Right lobe of liver (tissue), 6 donors: ENCODE data around the gene PHF20. TPM values are rescaled to one million over a fixed set of nuclear protein-coding genes. Genes with fewer than 3 reads are reported as not detected.
"Not testable (repeated sequence)": the region's sequence is repeated elsewhere in the genome, so short reads cannot be mapped to it uniquely, and the experiment has no call there.

Source experiments
- ATAC-seq, 4 donors: fragments of 200-7000 bp; cut with Tn5 transposase; one replicate each; pipeline ENCODE4 v1.9.1; 2020; ENCODE audit warnings: mild to moderate bottlenecking in 4 of 4, moderate library complexity in 4 of 4
- DNase-seq, 3 donors: peaks; one replicate each; pipeline ENCODE4 v3.0.0-alpha.2; 2020
- H3K27ac ChIP-seq, 3 donors: fragments of 200-600 bp; one replicate each; pipeline ENCODE4 v1.8.0; 2022
- H3K27me3 ChIP-seq, 2 donors: fragments of 200-600 bp; one replicate each; pipeline ENCODE4 v1.8.0; 2022
- H3K36me3 ChIP-seq, 4 donors: fragments of 200-600 bp; sonication (generic) in 1 of 4; one replicate each; pipeline versions ENCODE4 v1.5.1 to v1.8.0; 2017 to 2022; ENCODE audit warnings: control low read depth in 1 of 4
- H3K4me1 ChIP-seq, 4 donors: fragments of 200-600 bp; sonication (generic) in 1 of 4; one replicate each; pipeline versions ENCODE4 v1.5.1 to v1.8.0; 2017 to 2022; ENCODE audit warnings: control low read depth in 1 of 4
- H3K4me3 ChIP-seq, 3 donors: fragments of 200-600 bp; one replicate each; pipeline ENCODE4 v1.8.0; 2022
- H3K9me3 ChIP-seq, 4 donors: fragments of 200-600 bp; sonication (generic) in 1 of 4; one replicate each; pipeline versions ENCODE4 v1.5.1 to v1.8.0; 2017 to 2022; ENCODE audit warnings: control low read depth in 1 of 4
- POLR2A ChIP-seq: fragments of 450-650 bp; IDR thresholded peaks from one replicate; pipeline ENCODE4 v1.6.1; 2017; ENCODE audit warnings: antibody characterized with exemption, mild to moderate bottlenecking
- WGBS: methylation state at CpG from one replicate; pipeline ENCODE4 v1.1.6; 2018; ENCODE audit warnings: low coverage, low lambda C conversion rate; ENCODE audit not compliant: insufficient coverage; ENCODE audit errors: missing lambda C conversion rate; 5-methylcytosine and 5-hydroxymethylcytosine counted together
- intact Hi-C, 2 donors: fragments of 100-400 bp; cut with DNase I; formaldehyde crosslinking; loops; one replicate each; pipeline versions ENCODE4 v1.11.2 to v1.14.1; 2022
- total RNA-seq, 6 experiments: library from RNA; depleted of rRNA in 2 of 6; stranded (reverse); fragments of >200 nt in 2 of 6; fragmentation: NEBNext Ultra II Directional in 3 of 6; extraction: Animal tissue kit (Norgen Biotek cat#: 25700) in 3 of 6; gene quantifications; one replicate each; pipeline versions ENCODE4 v1.1.0 to v1.2.4, GENCODE V29; 2016 to 2023
- TF ChIP-seq, protein P1 (sequence below), 4 donors: fragments of 200-600 bp in 3 of 4; fragments of 450-650 bp in 1 of 4; IDR thresholded peaks; one replicate each; pipeline versions ENCODE4 v1.5.1 to v1.8.0; 2016 to 2022; ENCODE audit warnings: antibody characterized with exemption in 4 of 4, mild to moderate bottlenecking in 2 of 4
- donor health status: DM: no; HTN: yes; CAD: no.
- donor health status: DM: no; HTN: no; CAD: no.
- donor health status: DM: no; HTN: no; CAD: no.
- donor health status: DM: no; HTN: yes; CAD: no.
- donor health status: DM: no; HTN: yes; CAD: no.

The PHF20 gene
- total RNA-seq, 6 experiments from 2014 or later: 9.3 to 16.7 (median 14.5) TPM

DNA sequence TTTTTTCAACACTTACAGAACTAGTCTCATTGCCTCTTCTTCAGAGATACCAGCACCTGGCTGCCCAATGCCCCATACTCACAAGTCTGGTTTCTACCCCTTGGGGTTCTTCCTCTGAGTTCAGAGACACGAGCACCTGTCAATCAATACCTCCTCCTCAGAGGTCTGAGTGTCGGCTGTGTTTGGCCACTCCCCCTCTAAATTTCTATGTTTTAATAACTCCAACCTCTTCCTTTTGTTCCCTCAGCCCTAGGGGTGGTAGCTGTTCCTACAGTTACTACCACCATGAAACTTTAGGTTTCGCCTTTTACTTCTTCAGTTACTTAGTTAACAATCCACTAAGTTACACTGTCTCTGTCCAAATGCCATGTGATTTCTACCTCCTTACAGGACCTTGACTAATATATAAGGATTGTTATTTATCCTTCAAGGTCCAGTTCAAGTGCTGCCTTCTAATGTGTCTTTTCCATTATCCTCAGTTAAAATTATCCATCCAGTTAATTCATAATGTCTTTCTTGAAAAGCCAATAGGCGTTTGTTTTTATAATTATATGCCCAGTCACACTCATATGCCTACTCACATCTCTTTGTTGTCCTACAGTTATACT lies 14.6 kb upstream of the PHF20 start:
- ATAC-seq (no peak), DNase-seq (no peak)
- WGBS: 71% methylated on average over 4 of the region's 4 CpGs

DNA sequence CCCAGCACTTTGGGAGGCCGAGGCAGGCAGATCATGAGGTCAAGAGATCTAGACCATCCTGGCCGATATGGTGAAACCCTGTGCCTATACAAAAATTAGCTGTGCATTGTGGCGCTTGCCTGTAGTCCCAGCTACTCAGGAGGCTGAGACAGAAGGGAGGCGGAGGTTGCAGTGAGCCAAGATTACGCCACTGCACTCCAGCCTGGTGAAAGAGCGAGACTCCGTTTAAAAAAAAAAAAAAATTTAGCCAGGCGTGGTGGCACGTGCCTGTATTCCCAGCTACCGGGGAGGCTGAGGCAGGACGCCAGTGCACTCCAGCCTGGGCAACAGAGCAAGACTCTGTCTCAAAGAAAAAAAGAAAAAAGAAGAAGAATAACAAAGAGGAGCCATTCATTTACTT lies 10.3 kb upstream of the PHF20 start:
- H3K4me1 ChIP-seq, H3K9me3 ChIP-seq, intact Hi-C loops, H3K27ac ChIP-seq, ATAC-seq, H3K27me3 ChIP-seq, H3K36me3 ChIP-seq, H3K4me3 ChIP-seq, DNase-seq: not testable (repeated sequence)
- 85% methylated on average over 3 of the region's 11 CpGs for WGBS

More for the DNA sequence above, 14.6 kb upstream of the PHF20 start:
- intact Hi-C loops: no loop called here
- no peaks in the 10 kb centered on the region for H3K9me3 ChIP-seq
- H3K4me3 ChIP-seq: no peak overlapping the region
- H3K27ac ChIP-seq: no peak overlapping the region
- no peaks in the 10 kb centered on the region for H3K27me3 ChIP-seq
- TF ChIP-seq, protein P1, sequence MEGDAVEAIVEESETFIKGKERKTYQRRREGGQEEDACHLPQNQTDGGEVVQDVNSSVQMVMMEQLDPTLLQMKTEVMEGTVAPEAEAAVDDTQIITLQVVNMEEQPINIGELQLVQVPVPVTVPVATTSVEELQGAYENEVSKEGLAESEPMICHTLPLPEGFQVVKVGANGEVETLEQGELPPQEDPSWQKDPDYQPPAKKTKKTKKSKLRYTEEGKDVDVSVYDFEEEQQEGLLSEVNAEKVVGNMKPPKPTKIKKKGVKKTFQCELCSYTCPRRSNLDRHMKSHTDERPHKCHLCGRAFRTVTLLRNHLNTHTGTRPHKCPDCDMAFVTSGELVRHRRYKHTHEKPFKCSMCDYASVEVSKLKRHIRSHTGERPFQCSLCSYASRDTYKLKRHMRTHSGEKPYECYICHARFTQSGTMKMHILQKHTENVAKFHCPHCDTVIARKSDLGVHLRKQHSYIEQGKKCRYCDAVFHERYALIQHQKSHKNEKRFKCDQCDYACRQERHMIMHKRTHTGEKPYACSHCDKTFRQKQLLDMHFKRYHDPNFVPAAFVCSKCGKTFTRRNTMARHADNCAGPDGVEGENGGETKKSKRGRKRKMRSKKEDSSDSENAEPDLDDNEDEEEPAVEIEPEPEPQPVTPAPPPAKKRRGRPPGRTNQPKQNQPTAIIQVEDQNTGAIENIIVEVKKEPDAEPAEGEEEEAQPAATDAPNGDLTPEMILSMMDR (IDR thresholded peaks at IDR 0.05): no peak
- TF ChIP-seq POLR2A: no peak
- H3K4me1 ChIP-seq: no peaks in the 10 kb centered on the region
- no peaks in the 10 kb centered on the region for H3K36me3 ChIP-seq

DNA sequence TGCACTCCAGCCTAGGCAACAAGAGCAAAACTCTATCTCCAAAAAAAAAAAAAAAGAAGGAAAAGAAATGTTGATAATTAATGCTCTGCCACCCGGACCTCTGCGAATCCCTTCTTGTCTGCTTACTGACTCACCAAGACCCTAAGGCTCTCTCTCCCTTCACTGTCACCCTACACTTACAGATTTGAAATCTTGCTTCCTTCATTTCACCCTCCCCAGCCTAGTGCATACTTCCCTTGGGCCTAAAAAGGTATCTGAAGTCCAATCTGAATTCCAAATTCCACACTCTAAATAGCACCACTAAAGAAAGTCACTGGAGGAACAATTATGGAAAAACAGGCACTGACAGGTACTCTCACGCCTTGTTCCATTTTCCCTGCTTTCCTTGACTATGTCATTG lies 9.4 kb upstream of the PHF20 start:
- H3K36me3 ChIP-seq: no peaks in the 10 kb centered on the region
- 92% methylated on average over 3 of the region's 3 CpGs for WGBS
- H3K27ac ChIP-seq: no peak overlapping the region
- no peaks in the 10 kb centered on the region for H3K4me1 ChIP-seq
- no peak for ATAC-seq
- no peak overlapping the region for H3K4me3 ChIP-seq
- no peak for TF ChIP-seq POLR2A
- TF ChIP-seq, protein P1 (IDR thresholded peaks at IDR 0.05): no peak
- H3K27me3 ChIP-seq: no peaks in the 10 kb centered on the region
- DNase-seq: no peak
- intact Hi-C loops: no loop called here
- H3K9me3 ChIP-seq: no peaks in the 10 kb centered on the region

DNA sequence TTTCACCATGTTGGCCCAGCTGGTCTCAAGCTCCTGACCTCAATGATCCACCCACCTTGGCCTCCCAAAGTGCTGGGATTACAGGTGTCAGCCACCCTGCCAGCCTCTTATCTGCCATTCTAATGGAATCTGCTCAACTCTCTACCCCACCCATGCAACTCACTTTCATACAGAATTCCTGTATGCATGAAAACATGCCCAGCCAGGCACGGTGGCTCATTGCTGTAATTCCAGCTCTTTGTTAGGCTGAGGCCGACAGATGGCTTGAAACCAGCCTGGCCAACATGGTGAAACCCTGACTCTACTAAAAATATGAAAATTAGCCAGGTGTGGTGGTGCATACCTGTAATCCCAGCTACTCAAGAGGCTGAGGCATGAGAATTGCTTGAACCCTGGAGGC lies 6.9 kb upstream of the PHF20 start:
- WGBS: 100% methylated on average over 2 of the region's 2 CpGs
- intact Hi-C loops, H3K9me3 ChIP-seq, DNase-seq, H3K4me3 ChIP-seq, H3K36me3 ChIP-seq, H3K27ac ChIP-seq, H3K27me3 ChIP-seq, ATAC-seq: not testable (repeated sequence)
- peaks cover 0 to 11% (median 4%) of the 10 kb centered on the region in 4 donors for H3K4me1 ChIP-seq

DNA sequence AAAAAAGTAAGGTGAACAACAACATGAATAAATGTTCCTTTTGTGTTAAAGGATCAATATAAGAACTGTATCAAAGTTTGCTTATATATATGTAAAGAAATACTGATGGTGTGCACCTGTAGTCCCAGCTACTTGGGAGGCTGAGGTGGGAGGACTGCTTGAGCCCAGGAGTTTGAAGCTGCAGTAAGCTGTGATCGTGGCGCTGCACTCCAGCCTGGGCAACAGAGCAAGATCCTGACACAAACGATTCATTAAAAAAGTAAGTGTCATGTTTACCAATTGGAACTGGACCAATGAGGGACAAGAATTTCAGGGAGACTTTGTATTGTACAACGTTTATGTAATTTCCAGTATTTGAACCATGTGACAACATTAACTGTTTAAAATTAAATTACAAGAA lies 5.0 kb upstream of the PHF20 start:
- TF ChIP-seq, protein P1 (IDR thresholded peaks at IDR 0.05): no peak
- no peak for TF ChIP-seq POLR2A
- H3K4me1 ChIP-seq: peaks cover 0 to 11% (median 4%) of the 10 kb centered on the region in 4 donors
- no peaks in the 10 kb centered on the region for H3K9me3 ChIP-seq
- no peak for DNase-seq
- no peaks in the 10 kb centered on the region for H3K27me3 ChIP-seq
- no peak overlapping the region for H3K27ac ChIP-seq
- H3K4me3 ChIP-seq: no peak overlapping the region
- WGBS: 69% methylated on average over 4 of the region's 4 CpGs
- intact Hi-C loops: no loop called here
- H3K36me3 ChIP-seq: no peaks in the 10 kb centered on the region
- ATAC-seq: no peak
